Colonic mucosa (tissue), 4 donors: ENCODE data around the gene COL8A2. TPM values are rescaled to one million over a fixed set of nuclear protein-coding genes. Genes with fewer than 3 reads are reported as not detected.

Experiments
- DNase-seq: peaks from one replicate; pipeline ENCODE4 v3.0.0-alpha.2; 2020
- H3K27ac ChIP-seq: fragments of 200-600 bp; one replicate; pipeline ENCODE4 v1.8.0; 2021
- H3K27me3 ChIP-seq: fragments of 200-600 bp; one replicate; pipeline ENCODE4 v1.8.0; 2021
- H3K36me3 ChIP-seq: fragments of 200-600 bp; one replicate; pipeline ENCODE4 v1.8.0; 2021
- H3K4me1 ChIP-seq: fragments of 200-600 bp; one replicate; pipeline ENCODE4 v1.8.0; 2021; ENCODE audit warnings: mild to moderate bottlenecking
- H3K4me3 ChIP-seq: fragments of 200-600 bp; one replicate; pipeline ENCODE4 v1.8.0; 2021
- H3K9ac ChIP-seq, 2 donors: one replicate each; pipeline ENCODE4 v1.7.0; 2013; ENCODE audit warnings: control low read depth in 2 of 2, low read depth in 2 of 2, low read length in 2 of 2
- H3K9me3 ChIP-seq: fragments of 200-600 bp; one replicate; pipeline ENCODE4 v1.8.0; 2021
- CTCF ChIP-seq: fragments of 200-600 bp; IDR thresholded peaks from one replicate; pipeline ENCODE4 v1.8.0; 2022; ENCODE audit warnings: antibody characterized with exemption, mild to moderate bottlenecking
- intact Hi-C: fragments of 100-400 bp; cut with DNase I; formaldehyde crosslinking; loops from one replicate; pipeline ENCODE4 v1.14.1; 2022
- total RNA-seq, 2 donors: library from RNA; stranded (reverse); fragmentation: NEBNext Ultra II Directional in 1 of 2; extraction: Animal tissue kit (Norgen Biotek cat#: 25700) in 1 of 2; gene quantifications; one replicate each; pipeline ENCODE4 v1.2.1, GENCODE V29; 2021
- donor health status: healthy.
- donor health status: DM: no; HTN: no; CAD: no.
- donor health status: DM: no; HTN: no; CAD: no.

Gene COL8A2
- total RNA-seq, 2 donors from 2014 or later = 1.1 to 2.1 TPM

DNA sequence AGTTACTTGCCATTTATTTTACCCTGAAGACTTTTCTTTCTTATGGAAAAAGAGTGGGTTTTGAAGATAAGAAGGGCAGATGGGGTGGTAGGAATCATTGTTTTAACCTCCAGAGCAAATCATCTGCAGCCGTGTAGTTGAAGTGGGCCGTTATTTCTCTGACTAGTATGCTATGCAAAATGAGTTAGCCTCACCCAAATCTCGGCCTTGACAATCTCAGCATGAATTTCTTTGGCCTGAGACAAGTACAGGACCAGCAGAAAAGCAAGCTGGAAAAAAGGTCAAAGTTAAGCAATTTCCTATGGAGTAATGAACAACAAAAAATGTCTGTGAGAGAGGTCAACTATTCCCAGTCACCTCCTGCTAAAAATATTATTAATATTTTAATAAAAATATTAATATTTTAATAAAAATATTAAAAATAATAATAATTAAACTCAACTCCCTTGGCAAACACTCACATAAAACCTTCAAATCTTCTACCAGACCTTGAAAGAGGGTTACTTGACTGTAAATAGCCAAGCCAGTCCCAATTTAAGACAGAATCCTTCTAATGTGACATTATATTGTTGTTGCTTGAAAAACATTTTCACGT lies 47.9 kb downstream of the COL8A2 start:
- no peak for DNase-seq
- Histone ChIP-seq H3K9me3 (no peaks in the 10 kb centered on the region), H3K9ac (no peak overlapping the region), H3K27ac (no peak overlapping the region), H3K36me3 (no peaks in the 10 kb centered on the region), H3K27me3 (no peaks in the 10 kb centered on the region), H3K4me3 (no peak overlapping the region), H3K4me1 (no peaks in the 10 kb centered on the region)
- TF ChIP-seq CTCF = no peak
- intact Hi-C loops = no loop called here

DNA sequence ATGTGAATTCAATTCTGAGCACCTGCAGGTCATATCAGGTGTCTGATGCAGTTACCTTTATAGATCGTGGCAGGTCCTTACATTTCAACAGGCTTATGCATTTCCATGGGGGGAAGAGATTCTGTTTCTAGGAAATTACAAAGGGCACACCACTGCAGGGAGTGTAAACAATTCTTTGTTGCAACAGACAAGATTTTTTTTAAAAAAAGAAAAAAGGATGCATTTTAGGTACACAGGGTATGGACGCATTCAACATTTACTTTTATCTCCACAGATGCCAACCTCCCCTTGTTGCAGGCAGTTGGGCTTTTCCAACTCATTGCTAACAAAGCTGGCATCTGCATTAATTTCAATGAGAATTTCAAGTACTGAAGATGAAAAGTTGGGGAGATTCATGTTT lies 54.7 kb downstream of the COL8A2 start:
- TF ChIP-seq CTCF = no peak
- Histone ChIP-seq H3K27ac (no peak overlapping the region), H3K27me3 (no peaks in the 10 kb centered on the region), H3K4me3 (no peak overlapping the region), H3K4me1 (no peaks in the 10 kb centered on the region), H3K36me3 (no peaks in the 10 kb centered on the region), H3K9me3 (no peaks in the 10 kb centered on the region), H3K9ac (no peak overlapping the region)
- intact Hi-C loops = no loop called here
- no peak for DNase-seq

DNA sequence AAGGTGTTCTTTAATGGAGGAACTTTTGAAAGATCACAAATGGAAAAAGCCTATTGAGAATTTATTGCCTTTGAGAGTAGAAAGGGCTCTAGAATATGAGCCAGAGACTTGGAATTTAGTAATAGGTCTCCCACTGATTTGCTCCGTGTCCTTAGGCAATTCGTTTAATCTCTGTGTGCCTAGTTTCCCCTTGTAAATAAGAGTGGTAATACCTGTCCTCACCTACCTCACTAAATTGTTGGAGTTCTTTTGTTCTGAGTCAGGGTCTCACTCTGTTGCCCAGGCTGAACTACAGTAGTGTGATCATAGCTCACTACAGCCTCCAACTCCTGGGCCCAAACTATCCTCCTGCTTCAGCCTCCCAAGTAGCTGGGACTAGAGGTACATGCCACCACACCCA lies 56.2 kb downstream of the COL8A2 start:
- no peaks in the 10 kb centered on the region for H3K27me3 ChIP-seq
- H3K4me1 ChIP-seq = no peaks in the 10 kb centered on the region
- intact Hi-C loops = no loop called here
- no peaks in the 10 kb centered on the region for H3K9me3 ChIP-seq
- H3K36me3 ChIP-seq = no peaks in the 10 kb centered on the region
- no peak for DNase-seq
- no peak overlapping the region for H3K27ac ChIP-seq
- no peak for TF ChIP-seq CTCF
- no peak overlapping the region for H3K9ac ChIP-seq
- no peak overlapping the region for H3K4me3 ChIP-seq

- intact Hi-C loops = no loop called here
- no peak overlapping the region for H3K4me3 ChIP-seq
- DNase-seq = no peak
- no peaks in the 10 kb centered on the region for H3K4me1 ChIP-seq
- H3K27me3 ChIP-seq = no peaks in the 10 kb centered on the region
- H3K9me3 ChIP-seq = no peaks in the 10 kb centered on the region
- H3K9ac ChIP-seq = no peak overlapping the region
- H3K36me3 ChIP-seq = no peaks in the 10 kb centered on the region
- TF ChIP-seq CTCF = no peak
- no peak overlapping the region for H3K27ac ChIP-seq
These were observed 57.2 kb downstream of the COL8A2 start for GRCh38 chr1:36067871-36068270.

DNA sequence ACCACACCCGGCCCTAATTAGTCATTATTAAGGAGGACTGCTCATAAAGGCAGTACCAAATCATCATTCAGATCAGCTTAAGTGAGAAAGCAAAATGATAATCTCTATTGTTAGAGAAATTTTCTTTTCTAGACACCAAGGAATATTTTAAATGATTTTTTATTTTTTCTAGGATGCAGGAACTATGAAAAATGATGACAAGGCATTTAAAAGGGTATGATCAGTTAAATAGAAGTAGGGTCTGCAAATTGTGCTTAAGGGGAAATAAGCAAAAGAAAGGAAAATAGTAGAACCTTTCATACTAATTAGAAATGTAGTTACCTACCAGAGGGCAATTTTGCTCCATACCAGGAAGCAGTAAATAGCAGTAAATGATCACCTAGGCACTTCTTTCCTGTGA lies 62.7 kb downstream of the COL8A2 start:
- Histone ChIP-seq H3K4me1 (no peaks in the 10 kb centered on the region), H3K4me3 (no peak overlapping the region), H3K9ac (no peak overlapping the region), H3K36me3 (no peaks in the 10 kb centered on the region), H3K9me3 (no peaks in the 10 kb centered on the region), H3K27me3 (no peaks in the 10 kb centered on the region), H3K27ac (no peak overlapping the region)
- DNase-seq = no peak
- no peak for TF ChIP-seq CTCF
- intact Hi-C loops = no loop called here
